C4-2B (cell line): ENCODE results near the gene TNFRSF12A.

Source experiments
- ZFX ChIP-seq: fragments of 450-650 bp; IDR thresholded peaks from 2 replicates; pipeline ENCODE4 v1.6.1; 2017
- TF ChIP-seq, protein P1 (sequence below): fragments of 450-650 bp; conservative IDR thresholded peaks from 2 replicates; pipeline ENCODE4 v1.5.1; 2017; ENCODE audit warnings: mild to moderate bottlenecking

DNA sequence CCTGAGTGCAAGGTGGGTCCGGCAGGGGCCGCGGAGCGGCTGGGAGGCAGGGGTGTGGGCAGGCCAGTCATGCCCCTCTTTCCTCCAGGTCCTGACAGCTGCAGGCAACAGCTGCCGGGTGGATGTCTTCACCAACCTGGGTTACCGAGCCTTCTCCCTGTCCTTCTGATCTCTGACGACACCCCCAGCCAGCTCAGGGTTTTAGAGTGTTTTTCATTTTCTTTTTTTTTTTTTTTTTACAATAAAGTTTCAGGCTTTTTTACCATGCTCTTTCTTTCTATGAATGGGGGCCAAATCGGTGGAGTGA is 7.3 kb downstream of the TNFRSF12A start:
- TF ChIP-seq, protein P1, sequence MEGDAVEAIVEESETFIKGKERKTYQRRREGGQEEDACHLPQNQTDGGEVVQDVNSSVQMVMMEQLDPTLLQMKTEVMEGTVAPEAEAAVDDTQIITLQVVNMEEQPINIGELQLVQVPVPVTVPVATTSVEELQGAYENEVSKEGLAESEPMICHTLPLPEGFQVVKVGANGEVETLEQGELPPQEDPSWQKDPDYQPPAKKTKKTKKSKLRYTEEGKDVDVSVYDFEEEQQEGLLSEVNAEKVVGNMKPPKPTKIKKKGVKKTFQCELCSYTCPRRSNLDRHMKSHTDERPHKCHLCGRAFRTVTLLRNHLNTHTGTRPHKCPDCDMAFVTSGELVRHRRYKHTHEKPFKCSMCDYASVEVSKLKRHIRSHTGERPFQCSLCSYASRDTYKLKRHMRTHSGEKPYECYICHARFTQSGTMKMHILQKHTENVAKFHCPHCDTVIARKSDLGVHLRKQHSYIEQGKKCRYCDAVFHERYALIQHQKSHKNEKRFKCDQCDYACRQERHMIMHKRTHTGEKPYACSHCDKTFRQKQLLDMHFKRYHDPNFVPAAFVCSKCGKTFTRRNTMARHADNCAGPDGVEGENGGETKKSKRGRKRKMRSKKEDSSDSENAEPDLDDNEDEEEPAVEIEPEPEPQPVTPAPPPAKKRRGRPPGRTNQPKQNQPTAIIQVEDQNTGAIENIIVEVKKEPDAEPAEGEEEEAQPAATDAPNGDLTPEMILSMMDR, result no peak
- no peak for TF ChIP-seq ZFX
